ENCODE measurements around the gene DNAJC5.

DNAJC5 gene

GRCh38 chr20:63885264-63886053 is 9.5 kb upstream of the DNAJC5 start:
- DNase-seq = no peak

- no peak for DNase-seq
Measured at GRCh38 chr20:63886054-63886419, 8.9 kb upstream of the DNAJC5 start.

GRCh38 chr20:63886921-63887320 is 8.0 kb upstream of the DNAJC5 start:
- DNase-seq = no peak

- DNase-seq = no peak
Measured at GRCh38 chr20:63889241-63890200, 5.4 kb upstream of the DNAJC5 start.

GRCh38 chr20:63890201-63890576 is 4.7 kb upstream of the DNAJC5 start:
- DNase-seq = no peak

GRCh38 chr20:63890616-63891015 is 4.3 kb upstream of the DNAJC5 start:
- no peak for DNase-seq

- DNase-seq = no peak
Measured at GRCh38 chr20:63891061-63892002, 3.6 kb upstream of the DNAJC5 start.

GRCh38 chr20:63892402-63892801 is 2.5 kb upstream of the DNAJC5 start:
- no peak for DNase-seq

- no peak for DNase-seq
Measured at GRCh38 chr20:63893999-63894357, 948 bp upstream of the DNAJC5 start.

GRCh38 chr20:63895202-63895951 is 451 bp downstream of the DNAJC5 start:
- DNase-seq = no peak

- DNase-seq = no peak
Measured at GRCh38 chr20:63895952-63896263, 982 bp downstream of the DNAJC5 start.

GRCh38 chr20:63896264-63897105 is 1.6 kb downstream of the DNAJC5 start:
- peak; percentile 46 for DNase-seq

GRCh38 chr20:63897978-63898561 is 3.1 kb downstream of the DNAJC5 start:
- no peak for DNase-seq

GRCh38 chr20:63898882-63899558 is 4.1 kb downstream of the DNAJC5 start:
- no peak for DNase-seq

- DNase-seq = no peak
Measured at GRCh38 chr20:63900413-63900812, 5.5 kb downstream of the DNAJC5 start.

- no peak for DNase-seq
Measured at GRCh38 chr20:63903796-63904561, 9.1 kb downstream of the DNAJC5 start.

GRCh38 chr20:63908008-63908682 is 13.2 kb downstream of the DNAJC5 start:
- no peak for DNase-seq

- DNase-seq = no peak
Measured at GRCh38 chr20:63911176-63911575, 16.2 kb downstream of the DNAJC5 start.

- no peak for DNase-seq
Measured at GRCh38 chr20:63913768-63914167, 18.8 kb downstream of the DNAJC5 start.

Data from stimulated activated CD4-positive, alpha-beta T cell treated with anti-CD3 and anti-CD28 coated beads, Interleukin-15, amount 100 ng/mL, for 24 hours (primary cell).